T-helper 1 cell treated with Interleukin-12 subunit alpha and Interleukin-12 subunit beta and Interleukin-4 antibody, amounts not matched to agents 30 ng/mL and 1 ng/mL, for 36 hours (primary cell): Measurements from ENCODE around the gene FAM3A. TPM values are rescaled to one million over a fixed set of nuclear protein-coding genes. Genes with fewer than 3 reads are reported as not detected.

ENCODE experiments used
- intact Hi-C: fragments of 100-400 bp; cut with micrococcal nuclease; formaldehyde crosslinking; loops from one replicate; pipeline ENCODE4 v1.15.1; 2024
- total RNA-seq: library from RNA; stranded (reverse); gene quantifications from 2 replicates; pipeline ENCODE4 v1.2.3, GENCODE V29; 2022

Gene FAM3A
- total RNA-seq, 1 donor from 2014 or later = 30.9 TPM

GRCh38 chrX:154482786-154483185, 33.2 kb downstream of the FAM3A start:
- intact Hi-C loops = no loop called here

- intact Hi-C loops = no loop called here
These were observed 34.0 kb downstream of the FAM3A start for GRCh38 chrX:154481911-154482601.

- intact Hi-C loops = no loop called here
These were observed 34.8 kb downstream of the FAM3A start for GRCh38 chrX:154481195-154481594.

GRCh38 chrX:154478728-154479622, 37.1 kb downstream of the FAM3A start, which contains the start of gene LAGE3:
Gene LAGE3 (minus strand): TSS chrX:154479281. CDS start chrX:154478915, 366 bp downstream.
- intact Hi-C loops = loop anchor here (1.0 to 5.0 kb wide), 10 partner anchors 11 to 108 kb away; partner anchors contain the start of genes EMD, FAM3A, FAM50A and GDI1

DNA sequence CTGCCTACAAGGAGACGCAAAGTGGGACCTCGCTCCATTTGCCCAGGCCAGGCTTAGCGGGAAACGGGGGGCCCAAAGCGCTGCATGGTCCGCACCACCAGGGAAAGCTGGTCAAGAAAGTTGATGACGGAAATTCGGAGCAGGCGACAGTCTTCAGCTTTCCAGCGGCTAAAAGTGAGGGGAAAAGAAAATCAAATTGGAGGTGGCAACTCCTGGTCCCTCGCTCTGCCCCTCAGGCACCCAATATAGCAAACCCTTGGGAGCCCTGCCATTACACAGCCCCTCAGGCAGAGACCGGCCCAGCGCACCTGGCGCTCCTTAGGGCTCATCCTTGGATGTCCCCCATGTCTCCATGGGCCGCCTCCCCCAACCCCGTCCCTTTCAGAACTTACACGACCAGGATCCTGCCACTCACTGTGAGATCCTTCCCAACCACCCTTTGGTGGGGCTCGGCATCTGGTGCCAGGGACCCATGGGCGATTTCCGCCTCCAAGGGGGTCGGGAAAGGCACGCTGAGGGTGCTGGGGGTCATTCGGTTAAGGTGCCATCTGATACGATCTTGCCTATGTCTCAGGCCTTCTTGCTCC, 38.0 kb downstream of the FAM3A start:
- intact Hi-C loops = loop anchor here (2.0 to 5.0 kb wide), 4 partner anchors 19 to 81 kb away; partner anchors contain the start of genes FAM50A, GDI1, PLXNA3 and RPL10

DNA sequence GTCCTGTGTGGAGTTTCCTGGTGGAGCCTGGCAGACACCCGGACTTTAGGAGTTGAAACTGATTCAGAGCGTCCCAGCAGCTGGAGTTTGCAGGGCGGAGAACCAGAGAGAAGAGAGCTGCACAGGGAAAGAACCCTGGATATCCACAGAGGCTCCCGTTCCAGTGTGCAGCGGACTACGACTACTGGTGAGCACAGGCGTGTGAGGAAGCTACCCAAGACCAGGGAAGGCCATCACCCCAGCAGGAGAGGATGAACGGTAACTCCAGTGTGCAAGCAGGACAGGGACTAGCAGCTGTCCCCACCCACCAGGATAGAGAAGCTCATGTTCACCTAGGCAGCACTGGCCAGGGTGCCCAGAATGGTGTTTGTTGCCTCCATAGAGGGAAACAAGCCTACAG, 39.2 kb downstream of the FAM3A start:
- intact Hi-C loops = loop anchor here (5.0 kb wide), 1 partner anchor 80 kb away; the partner anchor contains the start of gene RPL10

GRCh38 chrX:154473683-154474082, 42.3 kb downstream of the FAM3A start:
- intact Hi-C loops = no loop called here

GRCh38 chrX:154472685-154473632, 43.1 kb downstream of the FAM3A start:
- intact Hi-C loops = no loop called here

GRCh38 chrX:154471839-154472684, 44.0 kb downstream of the FAM3A start:
- intact Hi-C loops = no loop called here

- intact Hi-C loops = no loop called here
These were observed 45.0 kb downstream of the FAM3A start for GRCh38 chrX:154470914-154471568.

DNA sequence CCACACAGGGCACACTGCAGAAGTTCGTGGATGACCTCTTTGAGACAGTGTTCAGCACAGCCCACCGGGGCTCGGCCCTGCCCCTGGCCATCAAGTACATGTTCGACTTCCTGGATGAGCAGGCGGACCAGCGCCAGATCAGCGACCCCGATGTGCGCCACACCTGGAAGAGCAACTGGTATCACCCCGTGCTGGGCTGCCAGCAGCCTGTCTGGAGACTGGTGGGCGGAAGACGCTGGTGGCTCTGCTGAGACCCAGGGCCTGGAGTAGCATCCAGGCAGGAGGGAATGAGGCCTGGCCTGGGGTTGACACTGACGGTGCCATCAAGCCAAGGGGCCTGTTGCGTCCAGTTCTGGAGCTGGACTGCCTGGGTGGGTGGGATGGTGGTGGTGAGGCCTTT, 45.6 kb downstream of the FAM3A start:
- intact Hi-C loops = no loop called here

- intact Hi-C loops = no loop called here
These were observed 46.2 kb downstream of the FAM3A start for GRCh38 chrX:154469880-154470279.

GRCh38 chrX:154469114-154469513, 46.9 kb downstream of the FAM3A start:
- intact Hi-C loops = no loop called here

DNA sequence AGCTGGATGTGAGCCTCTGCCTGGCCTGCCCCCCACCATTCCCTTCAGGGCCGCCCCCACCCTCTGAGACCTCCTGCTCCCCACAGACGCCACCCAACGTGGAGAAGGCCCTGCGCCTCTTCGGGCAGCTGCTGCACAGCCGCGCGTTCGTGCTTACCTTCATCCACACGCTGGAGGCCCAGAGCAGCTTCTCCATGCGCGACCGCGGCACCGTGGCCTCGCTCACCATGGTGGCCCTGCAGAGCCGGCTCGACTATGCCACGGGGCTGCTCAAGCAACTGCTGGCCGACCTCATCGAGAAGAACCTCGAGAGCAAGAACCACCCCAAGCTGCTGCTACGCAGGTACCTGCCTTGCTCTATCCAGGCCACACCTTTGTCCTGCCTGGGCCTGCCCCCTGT, 47.8 kb downstream of the FAM3A start:
- intact Hi-C loops = no loop called here

- intact Hi-C loops = no loop called here
These were observed 48.5 kb downstream of the FAM3A start for GRCh38 chrX:154467556-154467955.

DNA sequence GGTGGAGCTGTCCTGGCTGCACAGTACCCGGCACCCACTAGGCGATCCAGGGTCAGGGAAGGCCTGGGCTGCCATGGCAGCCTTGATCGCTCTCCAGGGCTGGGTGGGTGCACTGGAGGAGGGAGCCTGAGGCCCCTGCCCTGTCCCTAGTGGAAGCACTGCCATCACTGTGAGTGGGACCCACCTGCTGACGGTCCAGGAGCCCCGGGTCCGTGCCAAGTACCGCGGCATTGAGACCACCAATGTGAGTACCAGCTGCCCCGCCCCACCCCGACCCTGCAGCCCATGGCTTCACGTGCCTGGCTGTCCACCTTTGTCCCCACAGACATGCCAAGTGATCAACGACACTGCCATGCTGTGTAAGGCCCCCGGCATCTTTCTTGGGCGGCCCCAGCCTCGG, 49.1 kb downstream of the FAM3A start:
- intact Hi-C loops = no loop called here

DNA sequence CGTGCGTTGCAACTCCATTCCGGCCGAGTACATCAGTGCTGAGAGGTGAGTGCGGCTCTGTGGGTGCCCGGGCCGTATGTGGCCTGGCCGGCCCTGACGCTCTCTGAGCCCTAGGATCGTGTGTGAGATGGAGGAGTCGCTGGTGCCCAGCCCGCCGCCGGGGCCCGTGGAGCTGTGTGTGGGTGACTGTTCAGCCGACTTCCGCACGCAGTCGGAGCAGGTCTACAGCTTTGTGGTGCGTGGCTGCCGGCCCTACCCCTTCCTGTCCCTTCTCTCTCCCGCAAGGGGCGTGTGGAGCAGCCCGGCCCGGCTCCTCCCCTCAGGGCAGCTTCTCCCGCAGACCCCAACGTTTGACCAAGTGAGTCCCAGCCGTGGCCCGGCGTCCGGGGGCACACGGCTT, 50.0 kb downstream of the FAM3A start:
- intact Hi-C loops = no loop called here

- intact Hi-C loops = no loop called here
These were observed 50.4 kb downstream of the FAM3A start for GRCh38 chrX:154465601-154466000.

GRCh38 chrX:154464806-154465365, 51.1 kb downstream of the FAM3A start:
- intact Hi-C loops = no loop called here
